Tongue (tissue), 2 donors: ENCODE results near the gene AP5M1. TPM values are rescaled to one million over a fixed set of nuclear protein-coding genes. Genes with fewer than 3 reads are reported as not detected.
"Not testable (repeated sequence)": the region's sequence is repeated elsewhere in the genome, so short reads cannot be mapped to it uniquely, and the experiment has no call there.

Experiments used
- DNase-seq: peaks from one replicate; pipeline ENCODE4 v3.0.0-alpha.2; 2015
- total RNA-seq: library from RNA; depleted of rRNA; stranded (reverse); fragments of >200 nt; gene quantifications from one replicate; pipeline ENCODE4 v1.2.3, GENCODE V29; 2014

AP5M1 gene
- total RNA-seq, result 25.4 TPM

- peak; percentile 98 for DNase-seq
Observed at GRCh38 chr14:57268161-57269069, at the start of gene AP5M1, which contains the start of gene EXOC5. Gene AP5M1, plus strand, starts transcription at chr14:57268971. Its CDS starts 344 bp downstream, at chr14:57269315. Gene EXOC5, minus strand, starts transcription at chr14:57268905. Its CDS starts 257 bp downstream, at chr14:57268648.

- peak; percentile 2 for DNase-seq
Observed at GRCh38 chr14:57221931-57222330, 46.8 kb upstream of the AP5M1 start.

GRCh38 chr14:57227083-57227482 lies 41.7 kb upstream of the AP5M1 start:
- no peak for DNase-seq

GRCh38 chr14:57228320-57228719 lies 40.5 kb upstream of the AP5M1 start:
- DNase-seq, result not testable (repeated sequence)

- no peak for DNase-seq
Observed at GRCh38 chr14:57232006-57232405, 36.8 kb upstream of the AP5M1 start.

- not testable (repeated sequence) for DNase-seq
Observed at GRCh38 chr14:57240115-57240514, 28.7 kb upstream of the AP5M1 start.

- no peak for DNase-seq
Observed at GRCh38 chr14:57243320-57243719, 25.5 kb upstream of the AP5M1 start.

GRCh38 chr14:57244106-57244505 lies 24.7 kb upstream of the AP5M1 start:
- DNase-seq, result peak; percentile 5

GRCh38 chr14:57245941-57246340 lies 22.8 kb upstream of the AP5M1 start:
- DNase-seq, result no peak

- no peak for DNase-seq
Observed at GRCh38 chr14:57246933-57247657, 21.7 kb upstream of the AP5M1 start.

- no peak for DNase-seq
Observed at GRCh38 chr14:57254884-57255283, 13.9 kb upstream of the AP5M1 start.

- not testable (repeated sequence) for DNase-seq
Observed at GRCh38 chr14:57258221-57258620, 10.6 kb upstream of the AP5M1 start.

- DNase-seq, result no peak
Observed at GRCh38 chr14:57259672-57260071, 9.1 kb upstream of the AP5M1 start.

- DNase-seq, result no peak
Observed at GRCh38 chr14:57261604-57262003, 7.2 kb upstream of the AP5M1 start.

GRCh38 chr14:57262117-57262516 lies 6.7 kb upstream of the AP5M1 start:
- DNase-seq, result no peak

GRCh38 chr14:57266065-57266464 lies 2.7 kb upstream of the AP5M1 start:
- DNase-seq, result no peak

GRCh38 chr14:57273236-57273635 lies 4.5 kb downstream of the AP5M1 start:
- no peak for DNase-seq

GRCh38 chr14:57274551-57274950 lies 5.8 kb downstream of the AP5M1 start:
- no peak for DNase-seq

GRCh38 chr14:57275023-57275664 lies 6.4 kb downstream of the AP5M1 start:
- DNase-seq, result no peak

- no peak for DNase-seq
Observed at GRCh38 chr14:57277062-57277461, 8.3 kb downstream of the AP5M1 start.

GRCh38 chr14:57287745-57288144 lies 19.0 kb downstream of the AP5M1 start:
- no peak for DNase-seq

- DNase-seq, result no peak
Observed at GRCh38 chr14:57290751-57291150, 22.0 kb downstream of the AP5M1 start.
